Fibroblast of lung (primary cell): ENCODE results near the gene ASTN2. TPM values are rescaled to one million over a fixed set of nuclear protein-coding genes. Genes with fewer than 3 reads are reported as not detected.
A peak's percentile ranks its signal among the peaks of the same experiment; 100 is the strongest.

Experiments used
- DNase-seq, 2 donors: peaks; one replicate each; pipeline versions ENCODE4 v3.0.0 to v3.0.0-alpha.2; 2010; ENCODE audit warnings: low read depth in 2 of 2
- H2AFZ ChIP-seq: 2 replicates; pipeline ENCODE4 v1.5.1; 2012; ENCODE audit warnings: low read length, control low read depth, inconsistent platforms
- H3K27ac ChIP-seq: 2 replicates; pipeline ENCODE4 v1.5.1; 2011; ENCODE audit warnings: low read length, control low read depth; ENCODE audit not compliant: insufficient read depth
- H3K27me3 ChIP-seq: 2 replicates; pipeline ENCODE4 v1.5.1; 2011; ENCODE audit warnings: mild to moderate bottlenecking, low read length; ENCODE audit not compliant: control insufficient read depth, insufficient read depth
- H3K36me3 ChIP-seq: 2 replicates; pipeline ENCODE4 v1.5.1; 2011; ENCODE audit warnings: low read length; ENCODE audit not compliant: control insufficient read depth, insufficient read depth
- H3K4me1 ChIP-seq: 2 replicates; pipeline ENCODE4 v1.5.1; 2011; ENCODE audit warnings: low read length; ENCODE audit not compliant: control insufficient read depth, insufficient read depth; ENCODE audit errors: extremely low read depth
- H3K4me2 ChIP-seq: 2 replicates; pipeline ENCODE4 v1.5.1; 2011; ENCODE audit warnings: low read length, control low read depth; ENCODE audit not compliant: insufficient read depth; ENCODE audit errors: extremely low read depth
- H3K4me3 ChIP-seq, 4 experiments: fragments of 200-600 bp in 1 of 4; sonication (generic) in 1 of 4; replicated peaks in 1 of 4; 2 replicates each; pipeline ENCODE4 v1.5.1; 2011 to 2016; ENCODE audit warnings: low read length in 4 of 4, low read depth in 3 of 4, mild to moderate bottlenecking in 3 of 4, control low read depth in 2 of 4, inconsistent platforms in 1 of 4, mixed read lengths in 1 of 4; ENCODE audit not compliant: insufficient read depth in 1 of 4; ENCODE audit errors: control extremely low read depth in 1 of 4
- H3K79me2 ChIP-seq: 2 replicates; pipeline ENCODE4 v1.5.1; 2012; ENCODE audit warnings: mild to moderate bottlenecking, low read length, inconsistent platforms; ENCODE audit not compliant: control insufficient read depth, insufficient read depth
- H3K9ac ChIP-seq: 2 replicates; pipeline ENCODE4 v1.5.1; 2011; ENCODE audit warnings: mild to moderate bottlenecking, low read length, control low read depth; ENCODE audit not compliant: insufficient read depth
- H3K9me3 ChIP-seq: 2 replicates; pipeline ENCODE4 v1.5.1; 2012; ENCODE audit warnings: low read depth, low read length; ENCODE audit not compliant: control insufficient read depth, insufficient read depth
- H4K20me1 ChIP-seq: 2 replicates; pipeline ENCODE4 v1.5.1; 2011; ENCODE audit warnings: low read length; ENCODE audit not compliant: control insufficient read depth, insufficient read depth; ENCODE audit errors: extremely low read depth
- EZH2 ChIP-seq: IDR thresholded peaks from 2 replicates; pipeline ENCODE4 v1.5.1; 2012; ENCODE audit warnings: low read length, control low read depth, mild to moderate bottlenecking; ENCODE audit errors: missing control alignments
- polyA plus RNA-seq, 2 donors: library from polyadenylated mRNA; depleted of rRNA in 1 of 2; stranded (reverse) in 1 of 2; unstranded in 1 of 2; fragments of >200 nt; gene quantifications; 2 replicates each; pipeline ENCODE4 v1.2.1, GENCODE V29; 2011 to 2012; ENCODE audit warnings: missing spikeins in 1 of 2
- total RNA-seq: library from RNA; depleted of rRNA; stranded (reverse); fragments of >200 nt; gene quantifications from 2 replicates; pipeline ENCODE4 v1.2.1, GENCODE V29; 2014
- TF ChIP-seq, protein P1 (sequence below), 2 donors: IDR thresholded peaks in 1 of 2; conservative IDR thresholded peaks in 1 of 2; 1 replicate in 1 of 2; 2 replicates in 1 of 2; pipeline ENCODE4 v1.5.1; 2011 to 2012; ENCODE audit warnings: low read length in 2 of 2, control low read depth in 1 of 2, inconsistent platforms in 1 of 2, low read depth in 1 of 2, mild to moderate bottlenecking in 1 of 2

ASTN2 gene
- total and polyA plus RNA-seq, 2 donors (not counting 1 experiment from before 2014, with no cell fraction given), result 2.2 to 19.2 TPM

DNA sequence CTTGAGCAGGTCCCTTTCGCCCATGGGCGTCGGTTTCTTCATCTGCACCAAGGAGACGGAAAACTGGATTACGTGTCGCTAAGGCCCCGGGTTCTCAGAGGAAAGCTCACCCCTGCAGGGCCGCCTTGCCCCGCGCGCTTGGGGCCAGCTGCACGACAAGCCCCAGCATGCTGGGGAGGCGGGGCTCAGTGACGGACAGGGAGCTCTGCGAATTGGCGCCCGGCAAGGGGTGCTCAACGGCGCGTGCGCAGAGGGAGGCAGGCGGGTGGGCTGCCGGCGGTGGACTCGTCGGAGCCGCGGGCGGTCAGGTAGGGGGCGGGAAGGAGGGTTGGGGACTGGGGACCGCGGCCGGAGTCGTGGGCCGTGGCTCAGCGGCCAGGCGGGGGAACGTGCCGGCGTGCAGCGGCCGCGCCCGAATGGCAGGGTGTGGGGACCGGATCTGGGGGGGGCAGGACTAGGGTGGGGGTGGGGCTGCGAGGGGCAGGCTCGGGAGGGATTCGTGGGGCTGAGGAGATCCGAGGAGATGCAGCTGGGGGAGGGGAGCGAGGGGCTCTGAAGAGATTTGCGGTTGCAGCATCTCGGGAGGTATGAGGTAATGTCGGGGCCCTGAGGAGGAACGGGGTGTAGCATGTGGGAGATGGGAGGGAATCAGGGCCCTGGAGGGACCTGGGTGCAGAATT lies 727.6 kb downstream of the ASTN2 start, which contains the start of gene TRIM32:
Gene TRIM32, plus strand, starts transcription at position 232 of the 680 bp plus-strand sequence. CDS start 10,438 bp downstream, outside the sequence.
- H3K27ac ChIP-seq, result peak within 1 kb of the TSS; percentile 24
- no peaks in the 10 kb centered on the region for H3K36me3 ChIP-seq
- H4K20me1 ChIP-seq, result no peaks in the 10 kb centered on the region
- no peaks in the 10 kb centered on the region for H3K27me3 ChIP-seq
- peak within 1 kb of the TSS; percentile 64 for H3K9ac ChIP-seq
- H3K4me2 ChIP-seq, result peak within 1 kb of the TSS; percentile 87
- no peaks in the 10 kb centered on the region for H3K9me3 ChIP-seq
- H3K4me1 ChIP-seq, result peaks cover 7% of the 10 kb centered on the region
- peak within 1 kb of the TSS; percentile 49 to 86 (median 75) for H3K4me3 ChIP-seq
- DNase-seq, result peak; percentile 85
- TF ChIP-seq, protein P1, sequence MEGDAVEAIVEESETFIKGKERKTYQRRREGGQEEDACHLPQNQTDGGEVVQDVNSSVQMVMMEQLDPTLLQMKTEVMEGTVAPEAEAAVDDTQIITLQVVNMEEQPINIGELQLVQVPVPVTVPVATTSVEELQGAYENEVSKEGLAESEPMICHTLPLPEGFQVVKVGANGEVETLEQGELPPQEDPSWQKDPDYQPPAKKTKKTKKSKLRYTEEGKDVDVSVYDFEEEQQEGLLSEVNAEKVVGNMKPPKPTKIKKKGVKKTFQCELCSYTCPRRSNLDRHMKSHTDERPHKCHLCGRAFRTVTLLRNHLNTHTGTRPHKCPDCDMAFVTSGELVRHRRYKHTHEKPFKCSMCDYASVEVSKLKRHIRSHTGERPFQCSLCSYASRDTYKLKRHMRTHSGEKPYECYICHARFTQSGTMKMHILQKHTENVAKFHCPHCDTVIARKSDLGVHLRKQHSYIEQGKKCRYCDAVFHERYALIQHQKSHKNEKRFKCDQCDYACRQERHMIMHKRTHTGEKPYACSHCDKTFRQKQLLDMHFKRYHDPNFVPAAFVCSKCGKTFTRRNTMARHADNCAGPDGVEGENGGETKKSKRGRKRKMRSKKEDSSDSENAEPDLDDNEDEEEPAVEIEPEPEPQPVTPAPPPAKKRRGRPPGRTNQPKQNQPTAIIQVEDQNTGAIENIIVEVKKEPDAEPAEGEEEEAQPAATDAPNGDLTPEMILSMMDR (conservative IDR thresholded peaks at IDR 0.05 in 1 of 2, IDR thresholded peaks at IDR 0.05 in 1 of 2; ENCODE audit: low read depth in 1 of 2, low read length in 2 of 2), result no peak
- no peak for TF ChIP-seq EZH2
- H2AFZ ChIP-seq, result peak within 1 kb of the TSS; percentile 99
- H3K79me2 ChIP-seq, result peaks cover 38% of the 10 kb centered on the region

DNA sequence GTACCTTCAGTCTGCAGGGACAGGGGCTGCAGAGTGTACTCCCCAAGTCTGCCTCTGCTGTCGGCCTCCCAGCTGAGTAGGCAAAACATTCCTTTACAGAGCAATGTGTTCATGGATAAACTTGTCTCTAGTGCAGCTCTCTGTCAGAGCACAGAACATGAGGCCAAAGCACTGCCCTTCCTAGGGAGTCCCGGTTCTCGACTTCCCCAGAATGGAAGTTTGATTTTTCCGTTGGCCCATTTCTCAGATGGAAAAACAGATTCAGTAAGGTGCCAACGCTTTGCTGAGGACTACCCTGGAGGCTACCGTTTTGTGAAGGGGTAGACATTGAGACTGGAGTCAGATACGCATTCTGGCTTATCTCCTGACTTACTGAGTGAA lies 728.2 kb downstream of the ASTN2 start:
- no peak for DNase-seq
- Histone ChIP-seq H2AFZ (peak overlapping the region; percentile 99), H3K4me3 (peak overlapping the region; percentile 49 to 83 (median 68)), H3K9ac (no peak overlapping the region), H3K4me2 (peak overlapping the region; percentile 84), H3K4me1 (peaks cover 7% of the 10 kb centered on the region), H3K9me3 (no peaks in the 10 kb centered on the region), H3K27me3 (no peaks in the 10 kb centered on the region), H4K20me1 (no peaks in the 10 kb centered on the region), H3K79me2 (peaks cover 36% of the 10 kb centered on the region), H3K36me3 (no peaks in the 10 kb centered on the region), H3K27ac (peak overlapping the region; percentile 24)
- no peak for TF ChIP-seq EZH2
- TF ChIP-seq, protein P1 (conservative IDR thresholded peaks at IDR 0.05 in 1 of 2, IDR thresholded peaks at IDR 0.05 in 1 of 2; ENCODE audit: low read depth in 1 of 2, low read length in 2 of 2), result no peak

DNA sequence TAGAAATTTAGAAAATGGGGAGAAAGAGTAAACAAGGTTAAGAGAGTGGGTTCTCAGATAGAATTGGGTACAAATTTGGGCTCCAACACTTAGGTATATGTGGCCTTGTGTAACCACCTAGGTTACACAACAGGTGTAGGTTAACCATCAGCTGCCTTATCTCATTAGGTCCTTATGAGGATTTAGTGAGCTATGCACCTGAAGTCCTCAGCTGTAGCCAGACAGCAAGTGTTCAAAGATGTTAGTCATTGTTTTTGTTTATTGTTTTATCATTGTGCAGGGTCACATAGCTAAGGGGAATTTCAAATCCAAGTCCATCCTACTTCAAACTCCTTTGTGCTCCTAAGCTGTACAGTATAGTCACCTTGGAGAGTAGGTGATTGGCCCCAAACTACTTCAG lies 728.7 kb downstream of the ASTN2 start:
- Histone ChIP-seq H3K4me2 (peak overlapping the region; percentile 84), H3K36me3 (no peaks in the 10 kb centered on the region), H3K4me3 (peak overlapping the region in 3 of 4 experiments; percentile 67 to 83 (median 68)), H3K4me1 (peaks cover 7% of the 10 kb centered on the region), H3K27me3 (no peaks in the 10 kb centered on the region), H3K79me2 (peaks cover 32% of the 10 kb centered on the region), H4K20me1 (no peaks in the 10 kb centered on the region), H3K9me3 (no peaks in the 10 kb centered on the region), H3K27ac (no peak overlapping the region), H2AFZ (peak overlapping the region; percentile 99), H3K9ac (no peak overlapping the region)
- TF ChIP-seq, protein P1 (conservative IDR thresholded peaks at IDR 0.05 in 1 of 2, IDR thresholded peaks at IDR 0.05 in 1 of 2; ENCODE audit: low read depth in 1 of 2, low read length in 2 of 2), result no peak
- no peak for TF ChIP-seq EZH2
- no peak for DNase-seq
